Activated CD8-positive, alpha-beta T cell treated with anti-CD3 and anti-CD28 coated beads for 36 hours (primary cell): Measurements from ENCODE around the gene TRHDE. TPM values are rescaled to one million over a fixed set of nuclear protein-coding genes. Genes with fewer than 3 reads are reported as not detected.

Source experiments
- ATAC-seq: fragments of 200-7000 bp; cut with Tn5 transposase; one replicate; pipeline ENCODE4 v1.10.0; 2021; ENCODE audit warnings: mild to moderate bottlenecking, moderate library complexity
- CTCF ChIA-PET: fragments of 350-600 bp; sonication (Branson Sonifier 250); formaldehyde crosslinking; loops from one replicate; lab custom pipeline; 2021; ENCODE audit warnings: antibody characterized with exemption; lab: Charles Lee
- POLR2A ChIA-PET: fragments of 350-600 bp; sonication (Branson Sonifier 250); formaldehyde crosslinking; loops from one replicate; lab custom pipeline; 2021; ENCODE audit warnings: antibody characterized with exemption; lab: Charles Lee
- DNase-seq: peaks from one replicate; pipeline ENCODE4 v3.0.0-alpha.2; 2020
- H3K27ac Mint-ChIP-seq: one replicate; pipeline ENCODE4 v1.8.0; 2021; ENCODE audit warnings: mild to moderate bottlenecking, mixed read lengths
- H3K27me3 Mint-ChIP-seq: one replicate; pipeline ENCODE4 v1.8.0; 2021; ENCODE audit warnings: mixed read lengths
- H3K36me3 Mint-ChIP-seq: one replicate; pipeline ENCODE4 v1.8.0; 2021; ENCODE audit warnings: low read depth, mixed read lengths
- H3K4me1 Mint-ChIP-seq: one replicate; pipeline ENCODE4 v1.8.0; 2021; ENCODE audit warnings: low read depth, mixed read lengths
- H3K4me3 Mint-ChIP-seq: one replicate; pipeline ENCODE4 v1.8.0; 2021; ENCODE audit warnings: mild to moderate bottlenecking, moderate library complexity, mixed read lengths
- H3K9me3 Mint-ChIP-seq: one replicate; pipeline ENCODE4 v1.8.0; 2021; ENCODE audit warnings: mixed read lengths
- CTCF ChIP-seq: fragments of 200-600 bp; IDR thresholded peaks from one replicate; pipeline ENCODE4 v1.8.0; 2022; ENCODE audit warnings: antibody characterized with exemption, mild to moderate bottlenecking
- intact Hi-C: fragments of 100-400 bp; cut with micrococcal nuclease; formaldehyde crosslinking; loops from one replicate; pipeline ENCODE4 v1.10.0; 2022
- total RNA-seq, 2 experiments: library from RNA; stranded (reverse); gene quantifications; one replicate each; pipeline ENCODE4 v1.2.3, GENCODE V29; 2021

TRHDE gene
- total RNA-seq, 2 experiments from 2014 or later: not detected

DNA sequence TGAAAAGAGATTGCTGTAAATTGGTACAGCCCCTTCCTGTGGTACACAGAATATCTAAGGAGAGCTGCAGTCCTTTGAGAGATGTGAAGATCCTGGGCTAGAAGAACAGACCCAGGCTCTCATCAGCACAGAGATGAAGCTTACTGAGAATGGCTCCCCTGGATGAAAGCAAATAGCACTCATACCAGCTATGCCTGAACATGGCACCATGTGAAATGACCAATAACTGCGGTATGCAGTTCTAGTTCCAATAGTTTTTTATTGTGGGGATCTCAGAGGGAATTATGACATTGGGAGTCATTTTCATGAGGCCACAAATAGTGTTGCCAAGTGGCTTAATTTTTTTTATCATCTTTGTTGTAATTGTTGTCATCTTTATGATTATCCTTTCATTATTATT is 15.4 kb upstream of the TRHDE start:
- H3K4me1 Mint-ChIP-seq: no peaks in the 10 kb centered on the region
- intact Hi-C loops: no loop called here
- ChIA-PET CTCF (no interaction called here), POLR2A (no interaction called here)
- H3K36me3 Mint-ChIP-seq: no peaks in the 10 kb centered on the region
- H3K9me3 Mint-ChIP-seq: no peaks in the 10 kb centered on the region
- H3K27me3 Mint-ChIP-seq: peaks cover 2% of the 10 kb centered on the region
- ATAC-seq (no peak), DNase-seq (no peak)
- no peak overlapping the region for H3K4me3 Mint-ChIP-seq
- TF ChIP-seq CTCF: no peak
- no peak overlapping the region for H3K27ac Mint-ChIP-seq

- CTCF ChIA-PET: no interaction called here
- ATAC-seq (no peak), DNase-seq (no peak)
- H3K9me3 Mint-ChIP-seq: no peaks in the 10 kb centered on the region
- no peaks in the 10 kb centered on the region for H3K36me3 Mint-ChIP-seq
- H3K27me3 Mint-ChIP-seq: peaks cover 2% of the 10 kb centered on the region
- H3K4me1 Mint-ChIP-seq: no peaks in the 10 kb centered on the region
- no peak for TF ChIP-seq CTCF
- POLR2A ChIA-PET: no interaction called here
- intact Hi-C loops: no loop called here
- no peak overlapping the region for H3K27ac Mint-ChIP-seq
- no peak overlapping the region for H3K4me3 Mint-ChIP-seq
Observed at GRCh38 chr12:72261885-72262284, 10.3 kb upstream of the TRHDE start.

- intact Hi-C loops: no loop called here
- no peaks in the 10 kb centered on the region for H3K4me1 Mint-ChIP-seq
- no peak overlapping the region for H3K4me3 Mint-ChIP-seq
- peaks cover 6% of the 10 kb centered on the region for H3K27me3 Mint-ChIP-seq
- TF ChIP-seq CTCF: peak; percentile 34
- H3K36me3 Mint-ChIP-seq: no peaks in the 10 kb centered on the region
- DNase-seq: no peak
- no peak for ATAC-seq
- CTCF ChIA-PET: no interaction called here
- no peak overlapping the region for H3K27ac Mint-ChIP-seq
- H3K9me3 Mint-ChIP-seq: no peaks in the 10 kb centered on the region
- POLR2A ChIA-PET: no interaction called here
Observed at GRCh38 chr12:72264548-72265175, 7.5 kb upstream of the TRHDE start.

DNA sequence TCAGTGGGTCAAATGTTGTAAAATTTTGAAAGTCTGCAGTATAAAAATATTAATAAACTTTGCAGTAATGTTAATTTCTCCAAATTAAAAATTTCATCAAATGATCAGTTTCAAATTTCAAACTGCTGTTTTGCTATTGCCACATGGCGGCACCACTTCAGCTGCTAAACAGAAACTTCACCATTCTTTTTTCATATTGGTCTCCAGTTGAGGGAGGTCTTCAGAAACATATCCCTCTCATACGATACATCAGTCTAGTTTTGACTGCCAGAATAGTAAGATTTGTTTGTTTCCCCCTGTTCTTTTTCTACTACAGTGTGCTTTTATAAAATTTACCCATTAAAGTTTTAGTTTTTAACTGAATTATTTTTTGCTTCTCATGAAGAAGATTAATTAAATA is 4.2 kb upstream of the TRHDE start:
- CTCF ChIA-PET: no interaction called here
- H3K27ac Mint-ChIP-seq: no peak overlapping the region

GRCh38 chr12:72268386-72268785 is 3.8 kb upstream of the TRHDE start:
- no peaks in the 10 kb centered on the region for H3K9me3 Mint-ChIP-seq
- ChIA-PET CTCF (no interaction called here), POLR2A (no interaction called here)
- no peak overlapping the region for H3K4me3 Mint-ChIP-seq
- DNase-seq (no peak), ATAC-seq (no peak)
- H3K27ac Mint-ChIP-seq: no peak overlapping the region
- peaks cover 27% of the 10 kb centered on the region for H3K27me3 Mint-ChIP-seq
- H3K4me1 Mint-ChIP-seq: peaks cover 4% of the 10 kb centered on the region
- intact Hi-C loops: no loop called here
- no peak for TF ChIP-seq CTCF
- H3K36me3 Mint-ChIP-seq: no peaks in the 10 kb centered on the region

More for the DNA sequence above, 4.2 kb upstream of the TRHDE start:
- peaks cover 4% of the 10 kb centered on the region for H3K4me1 Mint-ChIP-seq
- H3K4me3 Mint-ChIP-seq: no peak overlapping the region
- H3K36me3 Mint-ChIP-seq: no peaks in the 10 kb centered on the region
- H3K27me3 Mint-ChIP-seq: peaks cover 23% of the 10 kb centered on the region
- ATAC-seq (no peak), DNase-seq (no peak)
- intact Hi-C loops: no loop called here
- no peak for TF ChIP-seq CTCF
- POLR2A ChIA-PET: no interaction called here
- no peaks in the 10 kb centered on the region for H3K9me3 Mint-ChIP-seq
